Spleen (tissue), 7 donors: ENCODE measurements around the gene OR1S1.

ENCODE experiments used
- CTCF ChIP-seq, 11 experiments: fragments of 200-600 bp in 7 of 11; fragments of 450-650 bp in 4 of 11; sonication (generic) in 4 of 11; IDR thresholded peaks in 8 of 11; conservative IDR thresholded peaks in 3 of 11; 1 replicate in 7 of 11; 2 replicates in 4 of 11; pipeline versions ENCODE4 v1.4.0 to v1.8.0; 2016 to 2021; ENCODE audit warnings: antibody characterized with exemption in 11 of 11, inconsistent platforms in 4 of 11, mild to moderate bottlenecking in 1 of 11
- POLR2A ChIP-seq, 3 donors: fragments of 450-650 bp; IDR thresholded peaks; one replicate each; pipeline ENCODE4 v1.5.1; 2017; ENCODE audit warnings: antibody characterized with exemption in 3 of 3, mild to moderate bottlenecking in 1 of 3
- POLR2AphosphoS5 ChIP-seq, 3 donors: sonication (generic); formaldehyde crosslinking; IDR thresholded peaks; one replicate each; pipeline ENCODE4 v1.5.1; 2017; ENCODE audit warnings: antibody characterized with exemption in 3 of 3
- donor health status: DM: no; HTN: no; CAD: no; lungs with moderate emphysema.
- donor health status: DM: no; HTN: no; CAD: no.
- donor health status: DM: no; HTN: no; CAD: no.

GRCh38 chr11:58193391-58193790 is 19.1 kb upstream of the OR1S1 start:
- TF ChIP-seq CTCF (IDR thresholded peaks at IDR 0.05 in 8 of 11, conservative IDR thresholded peaks at IDR 0.05 in 3 of 11): no peak
- no peak for TF ChIP-seq POLR2A (IDR thresholded peaks at IDR 0.05)
- no peak for TF ChIP-seq POLR2AphosphoS5 (IDR thresholded peaks at IDR 0.05)
